IMR-90 (cell line): ENCODE data around the gene AP4S1. TPM values are rescaled to one million over a fixed set of nuclear protein-coding genes. Genes with fewer than 3 reads are reported as not detected.

ENCODE experiments used
- ATAC-seq: fragments of 200-7000 bp; cut with Tn5 transposase; 2 replicates; pipeline ENCODE4 v1.9.1; 2020; ENCODE audit warnings: low read depth, mild to moderate bottlenecking, moderate library complexity
- BruUV-seq: library from RNA; stranded (reverse); fragments of 400-500 nt; replicated peaks from 2 replicates; lab custom pipeline; 2021; lab: Mats Ljungman, UMichigan
- CTCF ChIA-PET: fragments of 300-600 bp; formaldehyde crosslinking; extraction: SDS; loops from one replicate; lab custom pipeline; 2021; ENCODE audit warnings: antibody characterized with exemption; lab: Yijun Ruan, JAX
- POLR2A ChIA-PET: fragments of 300-600 bp; sonication (Branson Sonifier 250); formaldehyde crosslinking; loops from one replicate; lab custom pipeline; 2022; ENCODE audit warnings: antibody characterized with exemption; ENCODE audit not compliant: unreplicated experiment; lab: Charles Lee
- DNase-seq: peaks from one replicate; pipeline ENCODE4 v3.0.0; 2013
- H2AFZ ChIP-seq: replicated peaks from 2 replicates; pipeline ENCODE3; 2013; ENCODE audit warnings: low read length, mild to moderate bottlenecking; ENCODE audit not compliant: poor library complexity
- H2AK5ac ChIP-seq: 2 replicates; pipeline ENCODE4 v1.6.1; 2013; ENCODE audit warnings: low read depth, low read length, inconsistent platforms
- H2AK9ac ChIP-seq: replicated peaks from 2 replicates; pipeline ENCODE3; 2013; ENCODE audit warnings: mild to moderate bottlenecking, low read depth, low read length, moderate library complexity; ENCODE audit not compliant: poor library complexity
- H2BK120ac ChIP-seq: 2 replicates; pipeline ENCODE4 v1.6.1; 2013; ENCODE audit warnings: low read depth, low read length, inconsistent platforms
- H2BK15ac ChIP-seq: 3 replicates; pipeline ENCODE4 v1.6.1; 2013; ENCODE audit warnings: low read depth, low read length, inconsistent platforms
- H2BK20ac ChIP-seq: 2 replicates; pipeline ENCODE4 v1.6.1; 2013; ENCODE audit warnings: low read depth, mild to moderate bottlenecking, inconsistent platforms, low read length, moderate library complexity
- H2BK5ac ChIP-seq: 2 replicates; pipeline ENCODE4 v1.6.1; 2013; ENCODE audit warnings: mild to moderate bottlenecking, low read depth, low read length, inconsistent platforms; ENCODE audit not compliant: poor library complexity, severe bottlenecking
- H3K14ac ChIP-seq: replicated peaks from 2 replicates; pipeline ENCODE4 v1.6.1; 2013; ENCODE audit warnings: low read depth, low read length, inconsistent platforms
- H3K18ac ChIP-seq: 2 replicates; pipeline ENCODE4 v1.6.1; 2013; ENCODE audit warnings: low read depth, low read length, control low read depth
- H3K23ac ChIP-seq: 2 replicates; pipeline ENCODE4 v1.6.1; 2013; ENCODE audit warnings: low read depth, low read length, inconsistent platforms
- H3K27ac ChIP-seq: 2 replicates; pipeline ENCODE4 v1.5.1; 2013; ENCODE audit warnings: mild to moderate bottlenecking, control low read depth, low read length; ENCODE audit not compliant: insufficient read depth
- H3K27me3 ChIP-seq: 2 replicates; pipeline ENCODE4 v1.6.1; 2013; ENCODE audit warnings: low read length; ENCODE audit not compliant: control insufficient read depth, insufficient read depth
- H3K36me3 ChIP-seq: 2 replicates; pipeline ENCODE4 v1.6.1; 2013; ENCODE audit warnings: low read length, mixed read lengths; ENCODE audit not compliant: control insufficient read depth, insufficient read depth
- H3K4ac ChIP-seq: 2 replicates; pipeline ENCODE4 v1.6.1; 2013; ENCODE audit warnings: low read depth, low read length, inconsistent platforms
- H3K4me1 ChIP-seq: 2 replicates; pipeline ENCODE4 v1.6.1; 2013; ENCODE audit warnings: low read length, mixed read lengths; ENCODE audit not compliant: control insufficient read depth, insufficient read depth
- H3K4me2 ChIP-seq: 2 replicates; pipeline ENCODE4 v1.6.1; 2013; ENCODE audit warnings: low read depth, mild to moderate bottlenecking, control low read depth, low read length, moderate library complexity
- H3K4me3 ChIP-seq: 2 replicates; pipeline ENCODE4 v1.5.1; 2013; ENCODE audit warnings: low read depth, mild to moderate bottlenecking, control low read depth, low read length, moderate library complexity; ENCODE audit not compliant: insufficient read depth
- H3K56ac ChIP-seq: 2 replicates; pipeline ENCODE4 v1.6.1; 2013; ENCODE audit warnings: low read length, inconsistent platforms; ENCODE audit not compliant: insufficient read depth; ENCODE audit errors: extremely low read depth
- H3K79me1 ChIP-seq, 2 experiments: 2 replicates each; pipeline ENCODE4 v1.6.1; 2013; ENCODE audit warnings: low read length in 2 of 2, inconsistent platforms in 1 of 2, low read depth in 1 of 2
- H3K9ac ChIP-seq: 2 replicates; pipeline ENCODE4 v1.6.1; 2013; ENCODE audit warnings: low read depth, low read length, control low read depth
- H3K9me1 ChIP-seq: 2 replicates; pipeline ENCODE4 v1.6.1; 2013; ENCODE audit warnings: low read length, inconsistent platforms; ENCODE audit not compliant: insufficient read depth
- H3K9me3 ChIP-seq: 2 replicates; pipeline ENCODE4 v1.6.1; 2013; ENCODE audit warnings: low read length; ENCODE audit not compliant: control insufficient read depth, insufficient read depth
- H4K20me1 ChIP-seq: 2 replicates; pipeline ENCODE4 v1.6.1; 2013; ENCODE audit warnings: low read length, inconsistent platforms; ENCODE audit not compliant: insufficient read depth
- H4K5ac ChIP-seq: 2 replicates; pipeline ENCODE4 v1.6.1; 2013; ENCODE audit warnings: mild to moderate bottlenecking, low read depth, low read length, control low read depth
- H4K8ac ChIP-seq, 2 experiments: 2 replicates each; pipeline ENCODE4 v1.6.1; 2013; ENCODE audit warnings: low read depth in 2 of 2, low read length in 2 of 2, control low read depth in 1 of 2, inconsistent platforms in 1 of 2
- H4K91ac ChIP-seq: 2 replicates; pipeline ENCODE4 v1.6.1; 2013; ENCODE audit warnings: low read depth, low read length, inconsistent platforms; ENCODE audit not compliant: insufficient read depth
- CTCF ChIP-seq: conservative IDR thresholded peaks from 2 replicates; pipeline ENCODE4 v1.5.1; 2012; ENCODE audit warnings: mild to moderate bottlenecking, low read depth, low read length, improper control_type of control experiment
- MXI1 ChIP-seq: IDR thresholded peaks from 2 replicates; pipeline ENCODE4 v1.6.1; 2012; ENCODE audit warnings: low read depth, mild to moderate bottlenecking, low read length, moderate library complexity, borderline replicate concordance
- NFE2L2 ChIP-seq: fragments of 150-350 bp; IDR thresholded peaks from 2 replicates; pipeline ENCODE4 v1.6.1; 2016; ENCODE audit warnings: low read depth, mild to moderate bottlenecking, low read length
- POLR2A ChIP-seq: IDR thresholded peaks from 2 replicates; pipeline ENCODE4 v1.6.1; 2012; ENCODE audit warnings: mild to moderate bottlenecking, low read depth, low read length
- RAD21 ChIP-seq: IDR thresholded peaks from 2 replicates; pipeline ENCODE4 v1.6.1; 2012; ENCODE audit warnings: low read length, improper control_type of control experiment
- RCOR1 ChIP-seq: IDR thresholded peaks from 2 replicates; pipeline ENCODE4 v1.6.1; 2012; ENCODE audit warnings: mild to moderate bottlenecking, low read length, improper control_type of control experiment; ENCODE audit not compliant: insufficient replicate concordance
- USF2 ChIP-seq: fragments of 150-350 bp; IDR thresholded peaks from 2 replicates; pipeline ENCODE4 v1.6.1; 2017; ENCODE audit warnings: mild to moderate bottlenecking, antibody characterized with exemption, low read length, low read depth
- WGBS, 2 experiments: methylation state at CpG; one replicate each; pipeline versions ENCODE4 v1.1.5 to v1.1.7; 2013; ENCODE audit warnings: missing lambda C conversion rate in 2 of 2; ENCODE audit not compliant: insufficient read length in 1 of 2; ENCODE audit errors: extremely low coverage in 2 of 2; 5-methylcytosine and 5-hydroxymethylcytosine counted together
- dilution Hi-C: fragments of 300-500 bp; cut with HindIII; formaldehyde crosslinking; loops from one replicate; pipeline ENCODE4 v1.14.3; 2018; ENCODE audit warnings: low sequenced_read_pairs; ENCODE audit not compliant: unreplicated experiment
- in situ Hi-C: fragments of 300-500 bp; cut with MboI; formaldehyde crosslinking; loops from 3 replicates; pipeline ENCODE4 v1.14.3; 2019; ENCODE audit warnings: low sequenced_read_pairs, inconsistent platforms, mixed read lengths
- intact Hi-C: fragments of 100-400 bp; cut with micrococcal nuclease; formaldehyde crosslinking; loops from 2 replicates; pipeline ENCODE4 v1.10.0; 2022
- polyA plus RNA-seq, 3 experiments: library from polyadenylated mRNA; depleted of rRNA; stranded (reverse); fragments of >200 nt; gene quantifications; 2 replicates each; pipeline ENCODE4 v1.2.3, GENCODE V29; 2012; ENCODE audit warnings: low replicate concordance in 1 of 3
- total RNA-seq: library from RNA; depleted of rRNA; stranded (reverse); fragments of >200 nt; gene quantifications from 2 replicates; pipeline ENCODE4 v1.2.3, GENCODE V29; 2012

Gene AP4S1
- total and polyA plus RNA-seq, 2 of the 4 experiments (the other 2 are of a cell fraction), result 2.7 to 4.5 TPM

GRCh38 chr14:31043379-31043778, 17.9 kb downstream of the AP4S1 start:
- no peak overlapping the region for H3K18ac ChIP-seq

More at GRCh38 chr14:31043379-31043778, 17.9 kb downstream of the AP4S1 start:
- Histone ChIP-seq H4K91ac (no peak overlapping the region), H3K14ac (no peak overlapping the region), H2AK9ac (no peak overlapping the region), H3K9me1 (no peaks in the 10 kb centered on the region), H2AFZ (no peak overlapping the region), H2BK5ac (no peak overlapping the region), H3K23ac (no peak overlapping the region), H3K4me3 (no peak overlapping the region), H3K27ac (no peak overlapping the region), H3K4me2 (no peak overlapping the region), H3K9ac (no peak overlapping the region), H3K56ac (no peak overlapping the region), H2AK5ac (no peak overlapping the region), H3K27me3 (no peaks in the 10 kb centered on the region), H4K5ac (no peak overlapping the region), H4K8ac (no peak overlapping the region), H3K9me3 (no peaks in the 10 kb centered on the region), H2BK120ac (no peak overlapping the region), H3K4ac (no peak overlapping the region), H4K20me1 (no peaks in the 10 kb centered on the region), H3K4me1 (no peaks in the 10 kb centered on the region), H2BK20ac (no peak overlapping the region), H2BK15ac (no peak overlapping the region), H3K79me1 (no peaks in the 10 kb centered on the region; a peak in 1 of 4 replicates), H3K36me3 (no peaks in the 10 kb centered on the region)
- in situ Hi-C loops (no loop called here), intact Hi-C loops (no loop called here), dilution Hi-C loops (no loop called here)
- BruUV-seq, result no TSS peak
- POLR2A ChIA-PET, result no interaction called here
- TF ChIP-seq USF2, result no peak
- TF ChIP-seq MXI1, result no peak
- no peak for TF ChIP-seq NFE2L2
- TF ChIP-seq CTCF, result no peak
- no peak for TF ChIP-seq RCOR1
- TF ChIP-seq RAD21, result no peak
- no peak for TF ChIP-seq POLR2A
- CTCF ChIA-PET, result no interaction called here
- DNase-seq (no peak), ATAC-seq (no peak)
- no CpG with 5 or more reads among the region's 3 CpGs for WGBS, 2 experiments
